IMR-90 (cell line): ENCODE measurements around the gene FAM76A. TPM values are rescaled to one million over a fixed set of nuclear protein-coding genes. Genes with fewer than 3 reads are reported as not detected.

Experiments used
- ATAC-seq: fragments of 200-7000 bp; cut with Tn5 transposase; 2 replicates; pipeline ENCODE4 v1.9.1; 2020; ENCODE audit warnings: low read depth, mild to moderate bottlenecking, moderate library complexity
- Bru-seq: library from RNA; stranded (reverse); fragments of 400-500 nt; gene quantifications from one replicate; lab custom pipeline; 2021; lab: Mats Ljungman, UMichigan
- BruChase-seq, 2 experiments: library from RNA; stranded (reverse); fragments of 400-500 nt; gene quantifications; one replicate each; lab custom pipeline; 2021; lab: Mats Ljungman, UMichigan
- BruUV-seq: library from RNA; stranded (reverse); fragments of 400-500 nt; replicated peaks from 2 replicates; lab custom pipeline; 2021; lab: Mats Ljungman, UMichigan
- CTCF ChIA-PET: fragments of 300-600 bp; formaldehyde crosslinking; extraction: SDS; loops from one replicate; lab custom pipeline; 2021; ENCODE audit warnings: antibody characterized with exemption; lab: Yijun Ruan, JAX
- POLR2A ChIA-PET: fragments of 300-600 bp; sonication (Branson Sonifier 250); formaldehyde crosslinking; loops from one replicate; lab custom pipeline; 2022; ENCODE audit warnings: antibody characterized with exemption; ENCODE audit not compliant: unreplicated experiment; lab: Charles Lee
- DNase-seq: peaks from one replicate; pipeline ENCODE4 v3.0.0; 2013
- H2AFZ ChIP-seq: replicated peaks from 2 replicates; pipeline ENCODE3; 2013; ENCODE audit warnings: low read length, mild to moderate bottlenecking; ENCODE audit not compliant: poor library complexity
- H2AK5ac ChIP-seq: 2 replicates; pipeline ENCODE4 v1.6.1; 2013; ENCODE audit warnings: low read depth, low read length, inconsistent platforms
- H2AK9ac ChIP-seq: replicated peaks from 2 replicates; pipeline ENCODE3; 2013; ENCODE audit warnings: mild to moderate bottlenecking, low read depth, low read length, moderate library complexity; ENCODE audit not compliant: poor library complexity
- H2BK120ac ChIP-seq: 2 replicates; pipeline ENCODE4 v1.6.1; 2013; ENCODE audit warnings: low read depth, low read length, inconsistent platforms
- H2BK15ac ChIP-seq: 3 replicates; pipeline ENCODE4 v1.6.1; 2013; ENCODE audit warnings: low read depth, low read length, inconsistent platforms
- H2BK20ac ChIP-seq: 2 replicates; pipeline ENCODE4 v1.6.1; 2013; ENCODE audit warnings: low read depth, mild to moderate bottlenecking, inconsistent platforms, low read length, moderate library complexity
- H2BK5ac ChIP-seq: 2 replicates; pipeline ENCODE4 v1.6.1; 2013; ENCODE audit warnings: mild to moderate bottlenecking, low read depth, low read length, inconsistent platforms; ENCODE audit not compliant: poor library complexity, severe bottlenecking
- H3K14ac ChIP-seq: replicated peaks from 2 replicates; pipeline ENCODE4 v1.6.1; 2013; ENCODE audit warnings: low read depth, low read length, inconsistent platforms
- H3K18ac ChIP-seq: 2 replicates; pipeline ENCODE4 v1.6.1; 2013; ENCODE audit warnings: low read depth, low read length, control low read depth
- H3K23ac ChIP-seq: 2 replicates; pipeline ENCODE4 v1.6.1; 2013; ENCODE audit warnings: low read depth, low read length, inconsistent platforms
- H3K27ac ChIP-seq: 2 replicates; pipeline ENCODE4 v1.5.1; 2013; ENCODE audit warnings: mild to moderate bottlenecking, control low read depth, low read length; ENCODE audit not compliant: insufficient read depth
- H3K27me3 ChIP-seq: 2 replicates; pipeline ENCODE4 v1.6.1; 2013; ENCODE audit warnings: low read length; ENCODE audit not compliant: control insufficient read depth, insufficient read depth
- H3K36me3 ChIP-seq: 2 replicates; pipeline ENCODE4 v1.6.1; 2013; ENCODE audit warnings: low read length, mixed read lengths; ENCODE audit not compliant: control insufficient read depth, insufficient read depth
- H3K4ac ChIP-seq: 2 replicates; pipeline ENCODE4 v1.6.1; 2013; ENCODE audit warnings: low read depth, low read length, inconsistent platforms
- H3K4me1 ChIP-seq: 2 replicates; pipeline ENCODE4 v1.6.1; 2013; ENCODE audit warnings: low read length, mixed read lengths; ENCODE audit not compliant: control insufficient read depth, insufficient read depth
- H3K4me2 ChIP-seq: 2 replicates; pipeline ENCODE4 v1.6.1; 2013; ENCODE audit warnings: low read depth, mild to moderate bottlenecking, control low read depth, low read length, moderate library complexity
- H3K4me3 ChIP-seq: 2 replicates; pipeline ENCODE4 v1.5.1; 2013; ENCODE audit warnings: low read depth, mild to moderate bottlenecking, control low read depth, low read length, moderate library complexity; ENCODE audit not compliant: insufficient read depth
- H3K56ac ChIP-seq: 2 replicates; pipeline ENCODE4 v1.6.1; 2013; ENCODE audit warnings: low read length, inconsistent platforms; ENCODE audit not compliant: insufficient read depth; ENCODE audit errors: extremely low read depth
- H3K79me1 ChIP-seq, 2 experiments: 2 replicates each; pipeline ENCODE4 v1.6.1; 2013; ENCODE audit warnings: low read length in 2 of 2, inconsistent platforms in 1 of 2, low read depth in 1 of 2
- H3K9ac ChIP-seq: 2 replicates; pipeline ENCODE4 v1.6.1; 2013; ENCODE audit warnings: low read depth, low read length, control low read depth
- H3K9me1 ChIP-seq: 2 replicates; pipeline ENCODE4 v1.6.1; 2013; ENCODE audit warnings: low read length, inconsistent platforms; ENCODE audit not compliant: insufficient read depth
- H3K9me3 ChIP-seq: 2 replicates; pipeline ENCODE4 v1.6.1; 2013; ENCODE audit warnings: low read length; ENCODE audit not compliant: control insufficient read depth, insufficient read depth
- H4K20me1 ChIP-seq: 2 replicates; pipeline ENCODE4 v1.6.1; 2013; ENCODE audit warnings: low read length, inconsistent platforms; ENCODE audit not compliant: insufficient read depth
- H4K5ac ChIP-seq: 2 replicates; pipeline ENCODE4 v1.6.1; 2013; ENCODE audit warnings: mild to moderate bottlenecking, low read depth, low read length, control low read depth
- H4K8ac ChIP-seq, 2 experiments: 2 replicates each; pipeline ENCODE4 v1.6.1; 2013; ENCODE audit warnings: low read depth in 2 of 2, low read length in 2 of 2, control low read depth in 1 of 2, inconsistent platforms in 1 of 2
- H4K91ac ChIP-seq: 2 replicates; pipeline ENCODE4 v1.6.1; 2013; ENCODE audit warnings: low read depth, low read length, inconsistent platforms; ENCODE audit not compliant: insufficient read depth
- BHLHE40 ChIP-seq: fragments of 150-350 bp; IDR thresholded peaks from 2 replicates; pipeline ENCODE4 v1.6.1; 2016; ENCODE audit warnings: mild to moderate bottlenecking, low read depth, low read length
- FOS ChIP-seq: fragments of 150-350 bp; IDR thresholded peaks from 2 replicates; pipeline ENCODE4 v1.6.1; 2016; ENCODE audit warnings: low read depth, low read length
- MAFK ChIP-seq: IDR thresholded peaks from 2 replicates; pipeline ENCODE4 v1.6.1; 2012; ENCODE audit warnings: low read depth, low read length, improper control_type of control experiment
- MAZ ChIP-seq: IDR thresholded peaks from 2 replicates; pipeline ENCODE4 v1.6.1; 2012; ENCODE audit warnings: low read depth, mild to moderate bottlenecking, low read length, improper control_type of control experiment, moderate library complexity, borderline replicate concordance
- MXI1 ChIP-seq: IDR thresholded peaks from 2 replicates; pipeline ENCODE4 v1.6.1; 2012; ENCODE audit warnings: low read depth, mild to moderate bottlenecking, low read length, moderate library complexity, borderline replicate concordance
- NFE2L2 ChIP-seq: fragments of 150-350 bp; IDR thresholded peaks from 2 replicates; pipeline ENCODE4 v1.6.1; 2016; ENCODE audit warnings: low read depth, mild to moderate bottlenecking, low read length
- POLR2A ChIP-seq: IDR thresholded peaks from 2 replicates; pipeline ENCODE4 v1.6.1; 2012; ENCODE audit warnings: mild to moderate bottlenecking, low read depth, low read length
- RCOR1 ChIP-seq: IDR thresholded peaks from 2 replicates; pipeline ENCODE4 v1.6.1; 2012; ENCODE audit warnings: mild to moderate bottlenecking, low read length, improper control_type of control experiment; ENCODE audit not compliant: insufficient replicate concordance
- RFX5 ChIP-seq: IDR thresholded peaks from 2 replicates; pipeline ENCODE4 v1.8.0; 2012; ENCODE audit warnings: low read depth, mild to moderate bottlenecking, low read length, moderate library complexity
- SMC3 ChIP-seq: fragments of 150-350 bp; IDR thresholded peaks from 2 replicates; pipeline ENCODE4 v1.6.1; 2016; ENCODE audit warnings: low read depth, mild to moderate bottlenecking, antibody characterized with exemption, low read length, moderate library complexity
- WGBS, 2 experiments: methylation state at CpG; one replicate each; pipeline versions ENCODE4 v1.1.5 to v1.1.7; 2013; ENCODE audit warnings: missing lambda C conversion rate in 2 of 2; ENCODE audit not compliant: insufficient read length in 1 of 2; ENCODE audit errors: extremely low coverage in 2 of 2; 5-methylcytosine and 5-hydroxymethylcytosine counted together
- dilution Hi-C: fragments of 300-500 bp; cut with HindIII; formaldehyde crosslinking; loops from one replicate; pipeline ENCODE4 v1.14.3; 2018; ENCODE audit warnings: low sequenced_read_pairs; ENCODE audit not compliant: unreplicated experiment
- in situ Hi-C: fragments of 300-500 bp; cut with MboI; formaldehyde crosslinking; loops from 3 replicates; pipeline ENCODE4 v1.14.3; 2019; ENCODE audit warnings: low sequenced_read_pairs, inconsistent platforms, mixed read lengths
- intact Hi-C: fragments of 100-400 bp; cut with micrococcal nuclease; formaldehyde crosslinking; loops from 2 replicates; pipeline ENCODE4 v1.10.0; 2022
- long read RNA-seq: library from polyadenylated mRNA; unstranded; transcript quantifications from one replicate; pipeline ENCODE4 v2.0.0, GENCODE V29; 2021; ENCODE audit not compliant: unreplicated experiment
- polyA plus RNA-seq, 3 experiments: library from polyadenylated mRNA; depleted of rRNA; stranded (reverse); fragments of >200 nt; gene quantifications; 2 replicates each; pipeline ENCODE4 v1.2.3, GENCODE V29; 2012; ENCODE audit warnings: low replicate concordance in 1 of 3
- total RNA-seq: library from RNA; depleted of rRNA; stranded (reverse); fragments of >200 nt; gene quantifications from 2 replicates; pipeline ENCODE4 v1.2.3, GENCODE V29; 2012; rRNA removed
- TF ChIP-seq, protein P1 (sequence below): fragments of 150-350 bp; IDR thresholded peaks from 2 replicates; pipeline ENCODE4 v1.6.1; 2016; ENCODE audit warnings: low read depth, mild to moderate bottlenecking, low read length, moderate library complexity, borderline replicate concordance
- TF ChIP-seq, protein P2 (sequence below): conservative IDR thresholded peaks from 2 replicates; pipeline ENCODE4 v1.5.1; 2012; ENCODE audit warnings: mild to moderate bottlenecking, low read depth, low read length, improper control_type of control experiment

Gene FAM76A
- total RNA-seq = 8.6 and 10.0 TPM in 2 replicates
- 2.3 and 2.6 TPM in 2 replicates for polyA plus RNA-seq (2012; rRNA removed)
- polyA plus RNA-seq (2012; cell fraction: cytosol; rRNA removed) = 0.63 and 1.5 TPM in 2 replicates
- polyA plus RNA-seq (2012; cell fraction: nucleus; rRNA removed; ENCODE audit: low replicate concordance) = 1.5 and 4.8 TPM in 2 replicates
- percentile 52 among the genes with signal in this experiment for Bru-seq, nascent RNA
- percentile 59 among the genes with signal in this experiment for BruChase-seq, experiment 1, labeled RNA remaining after a 6-hour chase
- percentile 54 among the genes with signal in this experiment for BruChase-seq, experiment 2, labeled RNA remaining after a 2-hour chase
- long read RNA-seq, partial matches to known transcripts = 2 of 5 reads
- long read RNA-seq, other reads (novel, unspliced or antisense) = 0 of 5 reads

DNA sequence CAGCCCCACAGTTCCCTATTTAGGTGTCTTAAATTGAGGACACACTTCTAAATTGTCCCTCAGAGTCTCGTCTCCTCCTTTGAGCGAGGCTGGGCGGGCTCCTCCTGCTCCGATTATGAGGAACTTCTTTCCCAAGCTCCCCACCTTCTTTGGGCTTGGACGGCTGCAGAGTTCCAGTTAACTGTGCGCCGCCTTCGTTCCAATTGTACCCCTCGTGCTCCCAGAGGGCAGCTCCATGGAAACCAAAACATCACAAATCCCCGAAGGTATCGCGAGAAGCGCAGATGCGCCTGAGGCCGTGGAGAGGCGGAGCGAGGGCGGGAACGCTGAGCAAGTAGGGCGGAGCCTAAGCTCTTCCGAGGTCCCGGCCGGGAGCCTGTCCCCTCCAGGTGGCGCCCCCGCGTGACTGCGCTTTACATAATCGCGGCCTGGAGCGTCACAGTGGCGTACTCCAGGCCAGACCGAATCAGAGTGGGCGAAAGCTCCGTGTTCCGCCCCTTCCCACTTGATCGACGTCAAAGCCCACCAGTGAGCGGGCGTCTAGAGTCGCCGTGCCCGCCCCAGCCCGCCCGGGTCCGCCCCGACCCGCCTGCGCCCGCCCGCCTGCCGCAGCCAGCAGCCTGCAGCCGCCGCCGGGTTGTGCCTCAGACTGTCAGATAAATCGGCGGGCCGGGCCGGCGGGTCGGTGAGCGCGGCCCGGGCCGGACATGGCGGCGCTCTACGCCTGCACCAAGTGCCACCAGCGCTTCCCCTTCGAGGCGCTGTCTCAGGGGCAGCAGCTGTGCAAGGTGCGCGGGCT, at the start of gene FAM76A:
TSS of gene FAM76A (plus strand) at position 588 of the 799 bp plus-strand sequence. CDS start at position 708, 120 bp downstream.
- H3K27me3 ChIP-seq = peaks cover 2% of the 10 kb centered on the region; the same call in 1 of the 2 replicates
- peak; percentile 99 for ATAC-seq
- peak within 1 kb of the TSS; percentile 28 for H3K23ac ChIP-seq
- DNase-seq = peak; percentile 99
- dilution Hi-C loops = no loop called here
- H3K9ac ChIP-seq = peak within 1 kb of the TSS; percentile 95
- in situ Hi-C loops = no loop called here
- ChIA-PET POLR2A (interaction anchor here (0.9 to 1.6 kb wide), 4 partner anchors 47 to 105 kb away, joined by 3 to 11 read pairs (median 4); partner anchors contain the start of genes IFI6, PPP1R8 and STX12), CTCF (interaction anchor here (0.6 to 1.5 kb wide), 11 partner anchors 13 to 437 kb away, joined by 3 to 8 read pairs (median 4); partner anchors contain the start of genes IFI6 and STX12)
- H2BK5ac ChIP-seq = peak within 1 kb of the TSS; percentile 16
- H3K18ac ChIP-seq = peak within 1 kb of the TSS; percentile 24; the same call in 1 of the 2 replicates
- no peak within 1 kb of the TSS for H2BK20ac ChIP-seq
- H4K20me1 ChIP-seq = no peaks in the 10 kb centered on the region
- H3K27ac ChIP-seq = peak within 1 kb of the TSS; percentile 43
- WGBS, 2 experiments = 3% methylated on average over 37 of the region's 72 CpGs; no CpG with 5 or more reads in 1 of the 2 experiments
- H3K56ac ChIP-seq = peak within 1 kb of the TSS; percentile 56
- peak within 1 kb of the TSS; percentile 38 for H3K4ac ChIP-seq
- H3K4me1 ChIP-seq = no peaks in the 10 kb centered on the region
- no peaks in the 10 kb centered on the region for H3K9me1 ChIP-seq
- H2BK15ac ChIP-seq = no peak within 1 kb of the TSS
- H2BK120ac ChIP-seq = no peak within 1 kb of the TSS
- H2AK9ac ChIP-seq = peak within 1 kb of the TSS; percentile 57
- intact Hi-C loops = loop anchor here (2.0 to 5.0 kb wide), 2 partner anchors 49 to 107 kb away; partner anchors contain the start of gene PPP1R8
- peak within 1 kb of the TSS; percentile 99 for H3K4me2 ChIP-seq
- H3K36me3 ChIP-seq = no peaks in the 10 kb centered on the region
- peak within 1 kb of the TSS; percentile 89 for H3K14ac ChIP-seq
- peak within 1 kb of the TSS; percentile 64 to 83 for H4K8ac ChIP-seq
- H2AK5ac ChIP-seq = 0 out of 2 replicates have a peak within 1 kb of the TSS, but pooled peaks have one; percentile 14
- peak within 1 kb of the TSS; percentile 93 for H2AFZ ChIP-seq
- H4K5ac ChIP-seq = peak within 1 kb of the TSS; percentile 56
- H4K91ac ChIP-seq = no peak within 1 kb of the TSS
- H3K79me1 ChIP-seq = peaks cover 4 to 9% of the 10 kb centered on the region in 2 experiments; a peak in 2 of 4 replicates
- no TSS peak for BruUV-seq
- H3K4me3 ChIP-seq = peak within 1 kb of the TSS; percentile 74
- H3K9me3 ChIP-seq = no peaks in the 10 kb centered on the region
- peak; percentile 40; the same call in 1 of the 2 replicates for TF ChIP-seq RFX5
- peak; percentile 82; the same call in 1 of the 2 replicates for TF ChIP-seq MAZ
- no peak for TF ChIP-seq SMC3
- TF ChIP-seq POLR2A = peak; percentile 72
- TF ChIP-seq NFE2L2 = no peak; the same call in 1 of the 2 replicates
- peak; percentile 62; the same call in 1 of the 2 replicates for TF ChIP-seq MXI1
- TF ChIP-seq, protein P1, sequence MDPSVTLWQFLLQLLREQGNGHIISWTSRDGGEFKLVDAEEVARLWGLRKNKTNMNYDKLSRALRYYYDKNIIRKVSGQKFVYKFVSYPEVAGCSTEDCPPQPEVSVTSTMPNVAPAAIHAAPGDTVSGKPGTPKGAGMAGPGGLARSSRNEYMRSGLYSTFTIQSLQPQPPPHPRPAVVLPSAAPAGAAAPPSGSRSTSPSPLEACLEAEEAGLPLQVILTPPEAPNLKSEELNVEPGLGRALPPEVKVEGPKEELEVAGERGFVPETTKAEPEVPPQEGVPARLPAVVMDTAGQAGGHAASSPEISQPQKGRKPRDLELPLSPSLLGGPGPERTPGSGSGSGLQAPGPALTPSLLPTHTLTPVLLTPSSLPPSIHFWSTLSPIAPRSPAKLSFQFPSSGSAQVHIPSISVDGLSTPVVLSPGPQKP = no peak
- TF ChIP-seq BHLHE40 = peak; percentile 84
- TF ChIP-seq RCOR1 = no peak
- TF ChIP-seq, protein P2, sequence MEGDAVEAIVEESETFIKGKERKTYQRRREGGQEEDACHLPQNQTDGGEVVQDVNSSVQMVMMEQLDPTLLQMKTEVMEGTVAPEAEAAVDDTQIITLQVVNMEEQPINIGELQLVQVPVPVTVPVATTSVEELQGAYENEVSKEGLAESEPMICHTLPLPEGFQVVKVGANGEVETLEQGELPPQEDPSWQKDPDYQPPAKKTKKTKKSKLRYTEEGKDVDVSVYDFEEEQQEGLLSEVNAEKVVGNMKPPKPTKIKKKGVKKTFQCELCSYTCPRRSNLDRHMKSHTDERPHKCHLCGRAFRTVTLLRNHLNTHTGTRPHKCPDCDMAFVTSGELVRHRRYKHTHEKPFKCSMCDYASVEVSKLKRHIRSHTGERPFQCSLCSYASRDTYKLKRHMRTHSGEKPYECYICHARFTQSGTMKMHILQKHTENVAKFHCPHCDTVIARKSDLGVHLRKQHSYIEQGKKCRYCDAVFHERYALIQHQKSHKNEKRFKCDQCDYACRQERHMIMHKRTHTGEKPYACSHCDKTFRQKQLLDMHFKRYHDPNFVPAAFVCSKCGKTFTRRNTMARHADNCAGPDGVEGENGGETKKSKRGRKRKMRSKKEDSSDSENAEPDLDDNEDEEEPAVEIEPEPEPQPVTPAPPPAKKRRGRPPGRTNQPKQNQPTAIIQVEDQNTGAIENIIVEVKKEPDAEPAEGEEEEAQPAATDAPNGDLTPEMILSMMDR = peak; percentile 63
- TF ChIP-seq FOS = peak; percentile 12; the same call in 1 of the 2 replicates
- TF ChIP-seq MAFK = no peak
